ENCODE results near the gene MAZ. TPM values are rescaled to one million over a fixed set of nuclear protein-coding genes. Genes with fewer than 3 reads are reported as not detected.

The MAZ gene
- polyA plus RNA-seq, 1 donor from 2014 or later, result 147 TPM

- Histone ChIP-seq H3K27ac (ENCODE audit: low read length) (no peak overlapping the region), H3K9me3 (ENCODE audit: low read length) (no peaks in the 10 kb centered on the region), H2AFZ (ENCODE audit: low read depth, low read length) (no peak overlapping the region), H3K79me2 (replicated peaks; ENCODE audit: insufficient read depth, low read length) (peaks cover 46% of the 10 kb centered on the region), H3K9ac (ENCODE audit: low read length) (no peak overlapping the region), H4K20me1 (ENCODE audit: insufficient read depth) (no peaks in the 10 kb centered on the region), H3K9me2 (ENCODE audit: insufficient read depth, low read length) (no peaks in the 10 kb centered on the region), H3K4me3 (ENCODE audit: low read length) (no peak overlapping the region), H3K4me2 (ENCODE audit: low read length) (no peak overlapping the region), H3F3A (ENCODE audit: insufficient read depth, low read length, poor library complexity, severe bottlenecking) (no peaks in the 10 kb centered on the region), H3K36me3 (ENCODE audit: insufficient read depth, low read length) (peaks cover 5% of the 10 kb centered on the region), H3K27me3 (ENCODE audit: insufficient read depth, low read depth, low read length) (no peaks in the 10 kb centered on the region)
- TF ChIP-seq CTCF (IDR thresholded peaks at IDR 0.05; ENCODE audit: poor library complexity, severe bottlenecking), result no peak
- TF ChIP-seq TAF1 (IDR thresholded peaks at IDR 0.05; ENCODE audit: low read depth), result no peak
- no peak for TF ChIP-seq SMC3 (conservative IDR thresholded peaks at IDR 0.05; ENCODE audit: poor library complexity)
- TF ChIP-seq MXI1 (conservative IDR thresholded peaks at IDR 0.05; ENCODE audit: poor library complexity, severe bottlenecking), result no peak
- TF ChIP-seq EP300 (conservative IDR thresholded peaks at IDR 0.05; ENCODE audit: poor library complexity, severe bottlenecking), result no peak
- TF ChIP-seq RAD21 (conservative IDR thresholded peaks at IDR 0.05), result no peak
- TF ChIP-seq REST (IDR thresholded peaks at IDR 0.05; ENCODE audit: borderline replicate concordance), result no peak
- TF ChIP-seq EZH2 (IDR thresholded peaks at IDR 0.05; ENCODE audit: borderline replicate concordance, insufficient read depth, low read length, poor library complexity, severe bottlenecking), result no peak
- no peak for TF ChIP-seq POLR2AphosphoS5 (IDR thresholded peaks at IDR 0.05)
Observed at GRCh38 chr16:29794231-29794710, 12.1 kb upstream of the MAZ start.

GRCh38 chr16:29802416-29802935, 3.9 kb upstream of the MAZ start:
- Histone ChIP-seq H3F3A (ENCODE audit: insufficient read depth, low read length, poor library complexity, severe bottlenecking) (peaks cover 7% of the 10 kb centered on the region), H3K79me2 (replicated peaks; ENCODE audit: insufficient read depth, low read length) (no peaks in the 10 kb centered on the region), H3K36me3 (ENCODE audit: insufficient read depth, low read length) (no peaks in the 10 kb centered on the region), H2AFZ (ENCODE audit: low read depth, low read length) (no peak overlapping the region), H3K27me3 (ENCODE audit: insufficient read depth, low read depth, low read length) (no peaks in the 10 kb centered on the region), H4K20me1 (ENCODE audit: insufficient read depth) (no peaks in the 10 kb centered on the region), H3K4me3 (ENCODE audit: low read length) (no peak overlapping the region), H3K9me3 (ENCODE audit: low read length) (no peaks in the 10 kb centered on the region), H3K4me2 (ENCODE audit: low read length) (no peak overlapping the region), H3K9me2 (ENCODE audit: insufficient read depth, low read length) (no peaks in the 10 kb centered on the region), H3K9ac (ENCODE audit: low read length) (no peak overlapping the region), H3K27ac (ENCODE audit: low read length) (no peak overlapping the region)
- TF ChIP-seq SMC3 (conservative IDR thresholded peaks at IDR 0.05; ENCODE audit: poor library complexity), result no peak
- no peak for TF ChIP-seq CTCF (IDR thresholded peaks at IDR 0.05; ENCODE audit: poor library complexity, severe bottlenecking)
- TF ChIP-seq EZH2 (IDR thresholded peaks at IDR 0.05; ENCODE audit: borderline replicate concordance, insufficient read depth, low read length, poor library complexity, severe bottlenecking), result no peak
